GM21786 (cell line): ENCODE results near the gene ALOX12.
A peak's percentile ranks its signal among the peaks of the same experiment; 100 is the strongest.

Experiments used
- ATAC-seq: cut with Tn5 transposase; IDR thresholded peaks from one replicate; pipeline ENCODE4 v1.9.1; 2021; ENCODE audit not compliant: unreplicated experiment

ALOX12 gene

GRCh38 chr17:7020894-7021664, 25.2 kb downstream of the ALOX12 start:
- ATAC-seq, result no peak

DNA sequence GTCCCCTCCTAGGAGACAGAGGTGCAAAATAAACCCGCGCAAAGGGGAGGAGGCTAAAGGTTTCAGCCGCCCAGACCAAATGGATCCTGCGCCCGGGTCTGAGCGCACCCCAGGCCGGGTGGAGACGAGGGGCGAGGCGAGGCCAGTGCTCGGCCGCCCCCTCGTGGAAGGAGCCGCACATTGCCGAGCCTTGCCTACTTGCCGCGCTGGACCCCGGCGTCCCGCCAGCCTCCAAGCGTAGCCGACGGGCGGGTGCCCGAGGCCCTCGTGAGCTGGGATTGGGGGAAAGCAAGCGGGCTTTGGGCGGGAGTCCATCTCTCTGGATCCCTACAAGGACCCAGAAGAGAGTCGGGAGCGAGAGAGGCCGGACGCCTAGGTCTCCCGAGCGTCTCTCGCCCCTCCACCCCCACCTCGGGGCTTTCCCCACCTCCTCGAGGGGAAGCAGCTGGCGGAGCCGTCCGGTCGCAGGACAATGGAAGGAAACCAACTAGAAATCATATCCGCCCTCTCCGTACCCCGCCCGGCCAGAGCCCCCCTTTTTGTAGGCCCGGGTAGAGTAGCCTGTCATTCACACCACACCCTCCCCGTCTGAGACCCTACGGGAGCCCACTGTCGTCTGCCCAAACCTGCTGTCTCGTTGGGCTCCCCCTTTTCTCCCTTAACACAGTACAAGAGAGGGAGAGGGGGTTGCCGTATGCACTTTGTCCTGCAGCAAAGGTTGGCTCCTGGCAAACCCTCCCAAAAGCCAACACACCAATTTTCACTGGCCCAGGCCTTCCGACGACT, 26.3 kb downstream of the ALOX12 start:
- peak; percentile 69 for ATAC-seq

- no peak for ATAC-seq
These were observed 27.1 kb downstream of the ALOX12 start, which contains the start of gene BCL6B for GRCh38 chr17:7022781-7023571. BCL6B (plus strand) TSS chr17:7023050; CDS start chr17:7023672, 622 bp downstream.

GRCh38 chr17:7023576-7024401, 27.9 kb downstream of the ALOX12 start:
- no peak for ATAC-seq

DNA sequence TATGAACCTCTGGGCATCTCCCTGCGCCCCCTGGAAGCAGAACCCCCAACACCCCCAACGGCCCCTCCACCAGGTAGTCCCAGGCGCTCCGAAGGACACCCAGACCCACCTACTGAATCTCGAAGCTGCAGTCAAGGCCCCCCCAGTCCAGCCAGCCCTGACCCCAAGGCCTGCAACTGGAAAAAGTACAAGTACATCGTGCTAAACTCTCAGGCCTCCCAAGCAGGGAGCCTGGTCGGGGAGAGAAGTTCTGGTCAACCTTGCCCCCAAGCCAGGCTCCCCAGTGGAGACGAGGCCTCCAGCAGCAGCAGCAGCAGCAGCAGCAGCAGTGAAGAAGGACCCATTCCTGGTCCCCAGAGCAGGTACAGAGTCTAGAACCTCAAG, 28.5 kb downstream of the ALOX12 start:
- ATAC-seq, result no peak

DNA sequence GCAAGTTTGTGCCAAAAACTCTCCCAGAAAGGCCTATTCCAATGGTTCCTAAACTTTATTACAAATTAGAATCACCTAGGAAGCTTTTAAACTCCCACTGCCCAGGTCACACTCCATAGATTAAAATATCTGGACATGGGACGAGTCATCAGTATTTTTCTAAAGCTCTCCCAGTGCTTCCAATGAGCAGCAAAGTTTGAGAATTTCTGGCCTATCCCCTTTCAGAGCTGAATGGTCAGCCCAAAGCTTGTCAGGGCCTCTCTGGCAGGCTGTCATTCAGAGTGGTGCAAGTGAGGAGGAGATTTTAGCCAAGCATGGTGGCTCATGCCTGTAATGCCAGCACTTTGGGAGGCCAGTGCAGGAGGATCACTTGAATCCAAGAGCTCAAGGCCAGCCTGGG, 29.4 kb downstream of the ALOX12 start:
- no peak for ATAC-seq

DNA sequence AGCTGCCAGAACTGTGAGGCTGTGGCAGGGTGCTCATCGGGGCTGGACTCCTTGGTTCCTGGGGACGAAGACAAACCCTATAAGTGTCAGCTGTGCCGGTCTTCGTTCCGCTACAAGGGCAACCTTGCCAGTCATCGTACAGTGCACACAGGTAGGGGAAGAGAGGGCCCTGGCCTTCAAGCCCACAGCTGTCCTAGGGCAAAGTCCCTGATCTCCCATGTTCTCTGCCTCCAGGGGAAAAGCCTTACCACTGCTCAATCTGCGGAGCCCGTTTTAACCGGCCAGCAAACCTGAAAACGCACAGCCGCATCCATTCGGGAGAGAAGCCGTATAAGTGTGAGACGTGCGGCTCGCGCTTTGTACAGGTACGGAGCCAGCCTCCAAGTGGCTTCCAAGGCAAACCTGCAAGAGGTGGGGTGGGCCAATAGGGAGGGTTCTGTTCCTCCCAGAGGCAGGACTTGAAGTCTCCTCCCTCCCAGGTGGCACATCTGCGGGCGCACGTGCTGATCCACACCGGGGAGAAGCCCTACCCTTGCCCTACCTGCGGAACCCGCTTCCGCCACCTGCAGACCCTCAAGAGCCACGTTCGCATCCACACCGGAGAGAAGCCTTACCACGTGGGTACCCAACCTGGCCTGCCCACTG, 30.7 kb downstream of the ALOX12 start:
- no peak for ATAC-seq

GRCh38 chr17:7027335-7027734, 31.5 kb downstream of the ALOX12 start:
- ATAC-seq, result no peak

- ATAC-seq, result no peak
These were observed 33.2 kb downstream of the ALOX12 start for GRCh38 chr17:7029096-7029495.

DNA sequence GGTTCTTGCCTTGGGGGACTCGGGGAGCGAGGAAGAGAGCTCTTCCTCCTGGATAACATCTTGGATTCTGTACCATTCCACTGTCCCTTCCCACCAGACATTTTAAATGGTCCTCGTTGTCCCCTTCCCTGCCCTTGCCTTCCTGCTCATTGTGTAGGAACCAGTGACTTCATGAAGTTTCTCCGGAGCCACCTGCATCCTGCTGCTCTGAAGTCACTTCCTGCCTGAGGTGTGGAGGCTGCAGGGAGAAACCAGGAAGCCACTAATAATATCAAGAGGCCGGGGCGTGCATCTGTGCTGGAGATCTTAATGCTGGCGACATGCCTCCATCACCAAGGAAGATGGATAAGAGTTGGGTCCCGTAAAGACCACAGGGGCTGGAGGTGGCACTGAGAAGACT, 33.8 kb downstream of the ALOX12 start:
- ATAC-seq, result no peak

DNA sequence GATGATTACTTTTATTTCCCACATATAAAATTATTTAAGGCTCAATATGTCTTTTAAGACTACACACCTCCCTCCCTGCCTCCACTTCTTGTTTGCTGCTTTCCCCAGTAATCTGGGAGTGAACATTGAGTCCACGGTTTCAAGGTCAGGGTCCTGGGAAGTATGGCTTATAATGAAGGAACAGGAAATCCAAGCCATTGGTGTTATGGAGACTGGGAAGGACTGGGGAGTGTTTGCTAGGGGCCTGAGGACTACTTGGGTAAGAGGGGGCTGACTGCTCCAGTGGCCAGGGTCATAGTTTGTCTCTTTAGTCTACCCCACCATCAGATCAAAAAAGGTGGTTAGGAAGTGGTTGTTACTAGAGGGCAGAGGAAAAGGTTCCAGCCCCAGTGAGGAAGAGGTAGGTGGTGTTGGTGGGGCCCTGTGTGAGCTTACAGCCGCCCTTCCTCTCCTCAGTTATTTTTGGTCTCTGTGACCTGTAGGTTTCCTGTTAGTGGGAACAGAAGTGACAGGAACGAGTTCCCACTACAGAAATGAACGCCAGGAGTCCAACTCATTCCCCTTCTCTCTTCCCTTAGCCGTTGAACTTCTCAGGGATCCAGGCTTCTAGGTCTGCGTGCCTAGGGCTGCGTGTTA, 39.2 kb downstream of the ALOX12 start:
- ATAC-seq, result peak; percentile 11

GRCh38 chr17:7035591-7036368, 39.9 kb downstream of the ALOX12 start, which contains the start of gene SLC16A13:
SLC16A13 (plus strand) TSS chr17:7036015; CDS start chr17:7036383, 368 bp downstream.
- ATAC-seq, result peak; percentile 90

DNA sequence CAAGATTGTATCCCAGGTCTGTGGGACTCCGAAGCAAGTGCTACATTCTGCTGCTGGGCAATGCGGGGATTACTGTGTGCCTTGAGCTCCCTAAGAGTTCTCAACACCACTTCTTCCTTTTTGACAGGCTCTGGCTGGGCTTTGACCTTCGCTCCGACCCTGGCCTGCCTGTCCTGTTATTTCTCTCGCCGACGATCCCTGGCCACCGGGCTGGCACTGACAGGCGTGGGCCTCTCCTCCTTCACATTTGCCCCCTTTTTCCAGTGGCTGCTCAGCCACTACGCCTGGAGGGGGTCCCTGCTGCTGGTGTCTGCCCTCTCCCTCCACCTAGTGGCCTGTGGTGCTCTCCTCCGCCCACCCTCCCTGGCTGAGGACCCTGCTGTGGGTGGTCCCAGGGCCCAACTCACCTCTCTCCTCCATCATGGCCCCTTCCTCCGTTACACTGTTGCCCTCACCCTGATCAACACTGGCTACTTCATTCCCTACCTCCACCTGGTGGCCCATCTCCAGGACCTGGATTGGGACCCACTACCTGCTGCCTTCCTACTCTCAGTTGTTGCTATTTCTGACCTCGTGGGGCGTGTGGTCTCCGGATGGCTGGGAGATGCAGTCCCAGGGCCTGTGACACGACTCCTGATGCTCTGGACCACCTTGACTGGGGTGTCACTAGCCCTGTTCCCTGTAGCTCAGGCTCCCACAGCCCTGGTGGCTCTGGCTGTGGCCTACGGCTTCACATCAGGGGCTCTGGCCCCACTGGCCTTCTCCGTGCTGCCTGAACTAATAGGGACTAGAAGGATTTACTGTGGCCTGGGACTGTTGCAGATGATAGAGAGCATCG, 42.4 kb downstream of the ALOX12 start:
- no peak for ATAC-seq

DNA sequence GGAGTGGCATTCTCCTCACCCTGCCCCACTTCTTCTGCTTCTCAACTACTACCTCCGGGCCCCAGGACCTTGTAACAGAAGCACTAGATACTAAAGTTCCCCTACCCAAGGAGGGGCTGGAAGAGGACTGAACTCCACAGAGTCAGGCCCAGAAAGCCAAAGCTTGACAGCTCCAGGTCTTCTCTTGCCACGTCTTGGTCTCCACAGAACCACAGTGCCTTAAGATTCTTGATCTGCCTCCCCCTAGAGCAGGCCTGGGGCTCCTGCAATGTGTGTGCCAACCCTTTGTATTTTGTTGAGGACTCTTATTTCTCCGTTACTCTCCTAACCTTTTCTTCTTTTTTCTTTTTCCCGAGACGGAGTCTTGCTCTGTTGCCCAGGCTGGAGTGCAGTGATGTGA, 44.0 kb downstream of the ALOX12 start:
- ATAC-seq, result no peak

DNA sequence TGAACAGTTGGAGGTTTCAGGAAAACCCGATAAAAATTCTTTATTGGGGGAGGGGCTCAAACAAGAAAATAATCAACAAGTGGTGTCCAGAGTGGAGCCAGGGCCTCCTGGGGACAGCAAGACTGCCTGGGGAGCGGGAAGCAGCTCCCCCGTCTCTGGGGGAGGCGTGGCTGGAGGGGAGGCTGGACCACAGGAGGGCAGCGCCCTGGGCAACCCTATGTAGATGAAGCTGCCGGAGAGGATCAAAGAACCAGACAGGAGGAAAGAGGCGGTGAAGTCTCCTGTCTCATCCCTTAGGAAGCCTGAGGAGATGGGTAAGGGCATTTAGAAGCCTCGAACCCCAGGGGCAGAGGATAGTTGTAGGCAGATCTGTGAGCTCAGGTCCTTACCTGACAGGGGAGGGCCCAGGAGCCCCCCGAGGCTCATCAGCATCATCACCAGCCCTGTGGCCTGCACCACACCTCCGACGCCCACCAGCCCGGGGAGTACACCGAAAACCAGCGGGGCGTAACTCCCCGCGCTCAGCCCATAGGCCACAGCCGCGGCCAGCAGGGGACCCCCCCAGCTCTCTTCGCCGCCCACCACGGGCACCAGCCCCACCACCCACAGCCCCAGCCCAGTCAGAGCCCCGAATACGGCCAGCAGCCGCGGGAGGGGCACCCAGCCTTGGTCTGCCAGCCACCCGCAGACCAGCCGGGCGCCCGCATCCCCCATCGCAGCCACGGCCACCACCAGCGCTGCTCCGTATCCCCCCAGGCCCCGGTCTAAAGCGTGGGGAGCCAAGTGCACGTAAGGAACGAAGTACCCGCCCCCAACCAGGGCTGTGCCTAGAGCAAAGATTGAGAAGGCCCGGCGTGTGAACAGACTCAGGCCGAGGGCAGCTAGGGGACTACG, 46.0 kb downstream of the ALOX12 start:
- no peak for ATAC-seq

GRCh38 chr17:7042501-7043181, 46.8 kb downstream of the ALOX12 start:
- no peak for ATAC-seq
